ENCODE results near the gene MCF2L. TPM values are rescaled to one million over a fixed set of nuclear protein-coding genes. Genes with fewer than 3 reads are reported as not detected.

Gene MCF2L
- polyA plus RNA-seq, 1 donor (not counting 4 experiments of a cell fraction or from before 2014, with no cell fraction given) = 0.14 TPM

- Histone ChIP-seq H3K36me3 (ENCODE audit: control insufficient read depth in 2 of 2, extremely low read depth in 1 of 2, insufficient read depth in 2 of 2, low read length in 2 of 2) (no peaks in the 10 kb centered on the region), H2AFZ (ENCODE audit: control insufficient read depth, low read length) (no peak overlapping the region), H3K9me1 (ENCODE audit: control insufficient read depth, extremely low read depth, insufficient read depth, low read length) (no peaks in the 10 kb centered on the region), H3K9ac (ENCODE audit: control insufficient read depth, extremely low read depth, insufficient read depth, low read length) (no peak overlapping the region), H3K27me3 (ENCODE audit: control insufficient read depth, extremely low read depth, insufficient read depth, low read length) (peaks cover 36% of the 10 kb centered on the region), H3K4me2 (ENCODE audit: control insufficient read depth, extremely low read depth, insufficient read depth, low read depth, low read length) (no peak overlapping the region), H3K79me2 (ENCODE audit: control insufficient read depth, insufficient read depth, low read length) (no peaks in the 10 kb centered on the region), H4K20me1 (ENCODE audit: control insufficient read depth, extremely low read depth, insufficient read depth, low read length) (no peaks in the 10 kb centered on the region), H3K4me1 (ENCODE audit: control insufficient read depth, extremely low read depth, insufficient read depth, low read length) (no peaks in the 10 kb centered on the region), H3K9me3 (ENCODE audit: control insufficient read depth, low read depth, low read length) (no peaks in the 10 kb centered on the region), H3K27ac (ENCODE audit: control insufficient read depth, insufficient read depth, low read length) (no peak overlapping the region), H3K4me3 (ENCODE audit: control insufficient read depth in 2 of 3, extremely low read depth in 1 of 3, insufficient read depth in 2 of 3, low read depth in 1 of 3, low read length in 3 of 3) (no peak overlapping the region)
- dilution Hi-C loops (cut with MboI; ENCODE audit: extremely low pct_ligation_motif_present, low sequenced_read_pairs) = no loop called here
- no peak for DNase-seq (ENCODE audit: low read depth, low spot score)
- no peak for TF ChIP-seq CTCF (optimal IDR thresholded peaks at IDR 0.05 in 1 of 3, IDR thresholded peaks at IDR 0.05 in 1 of 3, conservative IDR thresholded peaks at IDR 0.05 in 1 of 3; ENCODE audit: extremely low read depth in 1 of 3, insufficient read depth in 2 of 3, low read length in 3 of 3)
- TF ChIP-seq EZH2 (IDR thresholded peaks at IDR 0.05; ENCODE audit: low read length) = no peak
- FAIRE-seq = no peak
Measured at GRCh38 chr13:113112893-113113845, 144.2 kb downstream of the MCF2L start.

GRCh38 chr13:113113846-113114271 is 144.8 kb downstream of the MCF2L start:
- H3K9me3 ChIP-seq (ENCODE audit: control insufficient read depth, low read depth, low read length) = no peaks in the 10 kb centered on the region
- no peaks in the 10 kb centered on the region for H4K20me1 ChIP-seq (ENCODE audit: control insufficient read depth, extremely low read depth, insufficient read depth, low read length)
- no peaks in the 10 kb centered on the region for H3K9me1 ChIP-seq (ENCODE audit: control insufficient read depth, extremely low read depth, insufficient read depth, low read length)
- no peak overlapping the region for H3K4me3 ChIP-seq (ENCODE audit: control insufficient read depth in 2 of 3, extremely low read depth in 1 of 3, insufficient read depth in 2 of 3, low read depth in 1 of 3, low read length in 3 of 3)
- H3K4me2 ChIP-seq (ENCODE audit: control insufficient read depth, extremely low read depth, insufficient read depth, low read depth, low read length) = no peak overlapping the region
- H3K27ac ChIP-seq (ENCODE audit: control insufficient read depth, insufficient read depth, low read length) = no peak overlapping the region
- dilution Hi-C loops (cut with MboI; ENCODE audit: extremely low pct_ligation_motif_present, low sequenced_read_pairs) = no loop called here
- DNase-seq (ENCODE audit: low read depth, low spot score) = no peak
- FAIRE-seq = no peak
- H3K9ac ChIP-seq (ENCODE audit: control insufficient read depth, extremely low read depth, insufficient read depth, low read length) = no peak overlapping the region
- H3K36me3 ChIP-seq (ENCODE audit: control insufficient read depth in 2 of 2, extremely low read depth in 1 of 2, insufficient read depth in 2 of 2, low read length in 2 of 2) = no peaks in the 10 kb centered on the region
- H2AFZ ChIP-seq (ENCODE audit: control insufficient read depth, low read length) = no peak overlapping the region
- H3K79me2 ChIP-seq (ENCODE audit: control insufficient read depth, insufficient read depth, low read length) = no peaks in the 10 kb centered on the region
- peaks cover 35% of the 10 kb centered on the region for H3K27me3 ChIP-seq (ENCODE audit: control insufficient read depth, extremely low read depth, insufficient read depth, low read length)
- no peaks in the 10 kb centered on the region for H3K4me1 ChIP-seq (ENCODE audit: control insufficient read depth, extremely low read depth, insufficient read depth, low read length)
- no peak for TF ChIP-seq EZH2 (IDR thresholded peaks at IDR 0.05; ENCODE audit: low read length)
- no peak for TF ChIP-seq CTCF (optimal IDR thresholded peaks at IDR 0.05 in 1 of 3, IDR thresholded peaks at IDR 0.05 in 1 of 3, conservative IDR thresholded peaks at IDR 0.05 in 1 of 3; ENCODE audit: extremely low read depth in 1 of 3, insufficient read depth in 2 of 3, low read length in 3 of 3)

Data from keratinocyte (primary cell).